ENCODE data around the gene ZNF280A.

Gene ZNF280A

DNA sequence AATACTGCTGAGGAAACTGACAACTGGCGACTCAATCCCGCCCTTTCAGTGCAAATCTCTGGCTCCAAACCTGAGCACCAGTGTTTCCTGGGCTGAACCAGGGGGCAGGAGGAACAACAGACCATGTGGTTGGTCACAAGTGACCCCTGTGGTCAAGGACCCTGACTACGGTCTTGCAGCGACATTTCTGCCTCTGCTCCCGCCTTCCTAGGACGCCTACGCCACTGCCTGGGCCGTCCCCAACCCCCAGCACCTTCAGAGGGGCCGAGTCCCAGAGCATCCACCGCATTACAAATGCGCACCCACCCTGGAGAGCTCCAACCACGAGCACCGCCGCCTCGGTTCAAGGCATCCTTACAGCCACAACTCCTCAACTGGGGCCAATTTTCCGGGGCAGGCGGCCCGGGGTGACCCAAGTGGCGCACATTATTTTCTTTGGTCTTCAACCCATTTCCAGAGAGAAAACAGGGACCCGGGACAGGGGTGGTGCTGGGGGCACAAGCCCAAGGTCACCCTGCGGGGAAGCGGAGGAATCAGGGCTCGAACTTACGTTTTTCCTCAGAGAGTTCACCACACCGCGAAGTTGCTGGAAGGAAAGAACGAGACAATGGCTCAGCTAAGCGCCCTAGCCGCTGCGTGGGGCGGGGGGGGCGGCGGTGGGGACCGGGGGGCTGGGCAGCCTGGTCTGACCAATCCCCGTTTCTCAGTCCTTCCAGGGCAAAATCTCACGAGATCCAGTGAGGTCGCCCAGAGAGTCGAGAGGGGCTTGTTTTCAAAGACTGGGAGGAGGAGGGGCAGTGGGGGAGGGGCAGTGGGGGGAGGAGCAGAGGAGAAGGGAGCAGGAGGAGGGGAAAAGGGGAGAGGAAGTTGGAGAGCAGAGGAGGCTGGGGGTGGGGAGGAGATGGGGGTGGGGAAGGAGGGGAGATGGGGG is 37.2 kb upstream of the ZNF280A start:
- H3K4me3 ChIP-seq (ENCODE audit: low read depth, low read length): no peak overlapping the region
- no peak for TF ChIP-seq CTCF (conservative IDR thresholded peaks at IDR 0.05; ENCODE audit: low read depth, low read length)
- no peak for DNase-seq (ENCODE audit: low read depth)

DNA sequence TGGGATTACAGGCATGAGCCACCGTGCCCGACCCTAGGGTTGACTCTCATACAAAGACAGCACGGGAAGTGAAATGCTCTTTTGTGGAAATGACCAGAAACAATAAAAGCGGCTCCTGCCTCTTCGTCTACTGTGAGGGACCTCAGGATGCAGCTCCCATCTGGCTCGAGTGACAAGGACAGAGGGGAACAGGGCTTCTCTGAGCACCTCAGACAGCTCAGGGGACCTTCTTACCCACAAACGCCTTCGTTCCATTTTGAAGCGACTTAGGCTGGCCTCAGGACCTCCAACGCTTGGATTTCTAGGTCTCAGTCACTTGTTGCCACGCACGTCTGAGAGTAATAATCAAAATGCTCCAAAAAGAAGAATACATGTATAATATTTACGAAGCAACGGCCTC is 36.5 kb upstream of the ZNF280A start:
- no peak for DNase-seq (ENCODE audit: low read depth)
- H3K4me3 ChIP-seq (ENCODE audit: low read depth, low read length): no peak overlapping the region
- TF ChIP-seq CTCF (conservative IDR thresholded peaks at IDR 0.05; ENCODE audit: low read depth, low read length): no peak

DNA sequence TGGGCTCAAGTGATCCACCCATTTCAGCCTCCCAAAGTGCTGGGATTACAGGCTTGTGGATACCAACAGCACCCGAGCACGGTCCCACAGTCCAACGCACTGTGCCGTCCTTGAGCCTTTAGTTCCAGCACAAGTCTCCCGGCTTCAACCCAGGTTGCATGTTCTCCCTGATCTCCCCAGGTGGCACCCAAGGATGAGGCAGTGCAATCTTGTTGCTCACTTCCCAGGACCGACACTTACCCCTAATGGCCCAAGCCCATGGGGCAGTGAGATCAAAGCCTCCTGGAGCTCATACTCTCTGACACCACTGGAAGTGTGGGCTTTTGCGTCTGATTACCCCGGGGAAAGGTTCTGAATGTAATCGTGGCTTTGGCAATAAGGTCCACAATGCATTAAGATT is 35.5 kb upstream of the ZNF280A start:
- no peak for DNase-seq (ENCODE audit: low read depth)
- TF ChIP-seq CTCF (conservative IDR thresholded peaks at IDR 0.05; ENCODE audit: low read depth, low read length): no peak
- H3K4me3 ChIP-seq (ENCODE audit: low read depth, low read length): no peak overlapping the region

- no peak overlapping the region for H3K4me3 ChIP-seq (ENCODE audit: low read depth, low read length)
- no peak for DNase-seq (ENCODE audit: low read depth)
- no peak for TF ChIP-seq CTCF (conservative IDR thresholded peaks at IDR 0.05; ENCODE audit: low read depth, low read length)
Measured at GRCh38 chr22:22554587-22555284, 34.7 kb upstream of the ZNF280A start.

DNA sequence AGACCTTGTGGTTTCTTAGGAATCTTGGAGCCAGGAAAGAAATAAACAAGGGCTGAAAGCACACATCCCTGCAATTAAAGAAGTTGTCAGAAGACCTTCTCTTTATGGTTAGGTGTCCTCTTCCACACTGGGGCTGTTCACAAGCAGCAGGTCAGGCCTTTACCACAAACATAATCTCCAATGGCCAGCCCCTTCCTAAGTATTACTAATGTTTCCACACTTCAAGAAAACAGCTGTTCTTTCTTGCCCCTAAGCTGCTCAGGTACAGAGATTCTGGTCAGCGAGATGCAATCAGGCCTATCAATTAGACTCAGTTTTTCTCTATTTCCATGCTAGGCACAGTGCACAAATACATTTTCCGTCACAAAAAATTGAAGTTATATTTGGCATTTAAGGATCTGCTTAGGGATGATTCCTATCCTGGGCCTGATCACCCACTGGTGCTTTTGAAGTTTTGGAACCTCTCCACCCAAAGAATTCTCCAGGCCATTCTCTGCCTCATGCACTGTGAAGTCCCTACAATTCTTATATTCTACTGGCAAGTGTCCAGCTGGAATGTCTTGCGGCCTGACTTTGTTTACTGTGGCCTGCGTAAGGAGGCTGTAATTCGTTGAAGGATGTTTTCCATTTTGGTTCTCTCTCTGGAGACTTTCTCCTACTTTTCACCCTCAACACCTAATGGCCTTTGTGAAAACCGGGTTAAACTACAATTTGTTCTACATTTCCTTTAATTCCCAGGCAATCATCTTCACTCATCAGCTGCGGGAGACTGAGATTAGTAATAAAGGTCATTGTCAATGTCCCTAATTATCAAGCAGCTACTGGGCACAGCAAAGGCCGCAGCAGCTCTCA is 33.9 kb upstream of the ZNF280A start:
- no peak overlapping the region for H3K4me3 ChIP-seq (ENCODE audit: low read depth, low read length)
- TF ChIP-seq CTCF (conservative IDR thresholded peaks at IDR 0.05; ENCODE audit: low read depth, low read length): no peak
- peak; percentile 8 for DNase-seq (ENCODE audit: low read depth)

DNA sequence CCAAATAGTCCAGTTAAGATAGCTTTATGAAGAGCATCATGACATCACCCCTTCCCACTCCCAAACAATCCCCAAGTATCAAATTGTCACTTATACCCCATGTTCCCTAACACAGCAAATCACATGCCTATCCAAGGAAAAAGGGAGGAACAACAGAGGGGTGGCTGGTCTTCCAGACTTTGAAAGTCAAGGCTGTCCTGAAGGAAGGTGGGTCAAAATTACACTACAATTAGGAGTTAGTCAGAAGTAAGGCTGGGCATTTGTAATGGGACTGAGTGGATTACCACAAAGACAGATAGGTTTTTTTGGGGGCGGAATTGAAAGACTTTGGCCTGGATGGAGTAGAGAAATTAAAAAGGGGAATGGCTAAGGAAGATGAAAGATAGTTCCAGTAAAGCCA is 33.1 kb upstream of the ZNF280A start:
- TF ChIP-seq CTCF (conservative IDR thresholded peaks at IDR 0.05; ENCODE audit: low read depth, low read length): no peak
- H3K4me3 ChIP-seq (ENCODE audit: low read depth, low read length): no peak overlapping the region
- no peak for DNase-seq (ENCODE audit: low read depth)
